H1 (cell line): ENCODE measurements around the gene CORIN. TPM values are rescaled to one million over a fixed set of nuclear protein-coding genes. Genes with fewer than 3 reads are reported as not detected.

Source experiments
- JUN ChIP-seq: IDR thresholded peaks from 2 replicates; pipeline ENCODE4 v1.6.1; 2011; ENCODE audit warnings: low read depth, mild to moderate bottlenecking, improper control_type of control experiment, low read length
- KDM1A ChIP-seq: fragments of 200-600, 300-600 bp; sonication (generic); IDR thresholded peaks from 2 replicates; pipeline ENCODE4 v1.7.1; 2016; ENCODE audit warnings: mild to moderate bottlenecking, low read length, borderline replicate concordance
- MAFK ChIP-seq: IDR thresholded peaks from 2 replicates; pipeline ENCODE4 v1.6.1; 2012; ENCODE audit warnings: low read depth, mild to moderate bottlenecking, improper control_type of control experiment, low read length
- POLR2AphosphoS5 ChIP-seq: IDR thresholded peaks from 2 replicates; pipeline ENCODE4 v1.6.1; 2011; ENCODE audit warnings: low read depth, low read length
- RBBP5 ChIP-seq: IDR thresholded peaks from 2 replicates; pipeline ENCODE4 v1.7.1; 2012; ENCODE audit warnings: low read depth, mild to moderate bottlenecking, inconsistent platforms, low read length, moderate library complexity, borderline replicate concordance
- SAP30 ChIP-seq: fragments of 300-600 bp; sonication (generic); IDR thresholded peaks from 2 replicates; pipeline ENCODE4 v1.7.1; 2012; ENCODE audit warnings: low read length, moderate library complexity, mild to moderate bottlenecking, inconsistent platforms; ENCODE audit not compliant: insufficient read depth, insufficient replicate concordance
- SIRT6 ChIP-seq: IDR thresholded peaks from one replicate; pipeline ENCODE4 v1.7.1; 2012; ENCODE audit warnings: low read length, inconsistent platforms
- SP2 ChIP-seq: IDR thresholded peaks from 2 replicates; pipeline ENCODE4 v1.6.1; 2012; ENCODE audit warnings: mild to moderate bottlenecking, low read length, inconsistent platforms
- TAF7 ChIP-seq: optimal IDR thresholded peaks from 2 replicates; pipeline ENCODE3; 2011; ENCODE audit warnings: low read depth, mild to moderate bottlenecking, inconsistent platforms, low read length, moderate library complexity, borderline replicate concordance
- TCF12 ChIP-seq: IDR thresholded peaks from 2 replicates; pipeline ENCODE4 v1.6.1; 2011; ENCODE audit warnings: low read depth, mild to moderate bottlenecking, low read length
- polyA plus RNA-seq, 7 experiments: library from polyadenylated mRNA; depleted of rRNA in 3 of 7; stranded (reverse) in 5 of 7; unstranded in 2 of 7; fragments of >200 nt in 5 of 7; fragments of 200-250 nt in 2 of 7; gene quantifications; 1 replicate in 5 of 7; 2 replicates in 1 of 7; 4 replicates in 1 of 7; pipeline versions ENCODE4 v1.2.1 to v1.2.3, GENCODE V29; 2011 to 2013; ENCODE audit warnings: missing spikeins in 2 of 7, mixed read lengths in 2 of 7
- total RNA-seq: library from RNA; stranded (reverse); fragmentation: NEBNext Ultra II Directional; extraction: Animal tissue kit (Norgen Biotek cat#: 25700); gene quantifications from 2 replicates; pipeline ENCODE4 v1.2.1, GENCODE V29; 2021
- TF ChIP-seq, protein P1 (sequence below): fragments of 300-600 bp; sonication (generic); IDR thresholded peaks from 2 replicates; pipeline ENCODE4 v1.7.1; 2012; ENCODE audit warnings: low read length, moderate library complexity, mild to moderate bottlenecking, inconsistent platforms; ENCODE audit not compliant: insufficient replicate concordance

Gene CORIN
- total and polyA plus RNA-seq, 2 of the 8 experiments (the other 6 are each of a cell fraction or from before 2014, with no cell fraction given): 0.09 to 0.32 TPM

DNA sequence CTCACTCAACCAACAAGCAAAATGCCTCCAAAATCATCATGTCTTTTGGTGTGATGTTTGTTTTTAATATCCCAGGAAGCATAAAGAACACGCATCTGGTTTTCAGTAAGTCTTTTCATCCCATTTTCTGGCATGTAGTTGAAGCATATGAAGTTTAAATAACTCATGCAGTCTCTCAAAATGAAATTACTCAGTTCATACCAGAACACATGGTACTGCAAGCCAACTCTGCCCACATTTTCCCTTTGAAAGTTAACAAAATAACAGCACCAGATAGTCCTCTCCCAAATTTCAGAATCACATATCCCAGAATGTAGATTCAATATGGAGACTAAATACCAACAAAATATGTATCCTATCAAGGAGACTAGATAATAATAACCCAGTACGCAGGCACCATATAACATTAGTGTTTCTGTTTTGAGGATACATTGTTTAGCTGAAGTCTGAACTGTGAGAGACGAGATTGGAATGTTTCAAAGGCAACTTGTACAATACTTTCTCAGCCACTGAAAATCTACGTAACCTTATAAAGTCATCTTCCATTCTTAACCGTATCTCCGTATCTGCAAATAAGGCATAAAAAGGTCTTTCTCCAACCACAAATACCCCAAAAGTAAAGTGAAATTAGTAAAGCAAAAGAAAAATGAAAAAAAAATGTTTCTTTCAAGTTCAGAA lies 23.1 kb downstream of the CORIN start (continued):
- TF ChIP-seq, protein P1, sequence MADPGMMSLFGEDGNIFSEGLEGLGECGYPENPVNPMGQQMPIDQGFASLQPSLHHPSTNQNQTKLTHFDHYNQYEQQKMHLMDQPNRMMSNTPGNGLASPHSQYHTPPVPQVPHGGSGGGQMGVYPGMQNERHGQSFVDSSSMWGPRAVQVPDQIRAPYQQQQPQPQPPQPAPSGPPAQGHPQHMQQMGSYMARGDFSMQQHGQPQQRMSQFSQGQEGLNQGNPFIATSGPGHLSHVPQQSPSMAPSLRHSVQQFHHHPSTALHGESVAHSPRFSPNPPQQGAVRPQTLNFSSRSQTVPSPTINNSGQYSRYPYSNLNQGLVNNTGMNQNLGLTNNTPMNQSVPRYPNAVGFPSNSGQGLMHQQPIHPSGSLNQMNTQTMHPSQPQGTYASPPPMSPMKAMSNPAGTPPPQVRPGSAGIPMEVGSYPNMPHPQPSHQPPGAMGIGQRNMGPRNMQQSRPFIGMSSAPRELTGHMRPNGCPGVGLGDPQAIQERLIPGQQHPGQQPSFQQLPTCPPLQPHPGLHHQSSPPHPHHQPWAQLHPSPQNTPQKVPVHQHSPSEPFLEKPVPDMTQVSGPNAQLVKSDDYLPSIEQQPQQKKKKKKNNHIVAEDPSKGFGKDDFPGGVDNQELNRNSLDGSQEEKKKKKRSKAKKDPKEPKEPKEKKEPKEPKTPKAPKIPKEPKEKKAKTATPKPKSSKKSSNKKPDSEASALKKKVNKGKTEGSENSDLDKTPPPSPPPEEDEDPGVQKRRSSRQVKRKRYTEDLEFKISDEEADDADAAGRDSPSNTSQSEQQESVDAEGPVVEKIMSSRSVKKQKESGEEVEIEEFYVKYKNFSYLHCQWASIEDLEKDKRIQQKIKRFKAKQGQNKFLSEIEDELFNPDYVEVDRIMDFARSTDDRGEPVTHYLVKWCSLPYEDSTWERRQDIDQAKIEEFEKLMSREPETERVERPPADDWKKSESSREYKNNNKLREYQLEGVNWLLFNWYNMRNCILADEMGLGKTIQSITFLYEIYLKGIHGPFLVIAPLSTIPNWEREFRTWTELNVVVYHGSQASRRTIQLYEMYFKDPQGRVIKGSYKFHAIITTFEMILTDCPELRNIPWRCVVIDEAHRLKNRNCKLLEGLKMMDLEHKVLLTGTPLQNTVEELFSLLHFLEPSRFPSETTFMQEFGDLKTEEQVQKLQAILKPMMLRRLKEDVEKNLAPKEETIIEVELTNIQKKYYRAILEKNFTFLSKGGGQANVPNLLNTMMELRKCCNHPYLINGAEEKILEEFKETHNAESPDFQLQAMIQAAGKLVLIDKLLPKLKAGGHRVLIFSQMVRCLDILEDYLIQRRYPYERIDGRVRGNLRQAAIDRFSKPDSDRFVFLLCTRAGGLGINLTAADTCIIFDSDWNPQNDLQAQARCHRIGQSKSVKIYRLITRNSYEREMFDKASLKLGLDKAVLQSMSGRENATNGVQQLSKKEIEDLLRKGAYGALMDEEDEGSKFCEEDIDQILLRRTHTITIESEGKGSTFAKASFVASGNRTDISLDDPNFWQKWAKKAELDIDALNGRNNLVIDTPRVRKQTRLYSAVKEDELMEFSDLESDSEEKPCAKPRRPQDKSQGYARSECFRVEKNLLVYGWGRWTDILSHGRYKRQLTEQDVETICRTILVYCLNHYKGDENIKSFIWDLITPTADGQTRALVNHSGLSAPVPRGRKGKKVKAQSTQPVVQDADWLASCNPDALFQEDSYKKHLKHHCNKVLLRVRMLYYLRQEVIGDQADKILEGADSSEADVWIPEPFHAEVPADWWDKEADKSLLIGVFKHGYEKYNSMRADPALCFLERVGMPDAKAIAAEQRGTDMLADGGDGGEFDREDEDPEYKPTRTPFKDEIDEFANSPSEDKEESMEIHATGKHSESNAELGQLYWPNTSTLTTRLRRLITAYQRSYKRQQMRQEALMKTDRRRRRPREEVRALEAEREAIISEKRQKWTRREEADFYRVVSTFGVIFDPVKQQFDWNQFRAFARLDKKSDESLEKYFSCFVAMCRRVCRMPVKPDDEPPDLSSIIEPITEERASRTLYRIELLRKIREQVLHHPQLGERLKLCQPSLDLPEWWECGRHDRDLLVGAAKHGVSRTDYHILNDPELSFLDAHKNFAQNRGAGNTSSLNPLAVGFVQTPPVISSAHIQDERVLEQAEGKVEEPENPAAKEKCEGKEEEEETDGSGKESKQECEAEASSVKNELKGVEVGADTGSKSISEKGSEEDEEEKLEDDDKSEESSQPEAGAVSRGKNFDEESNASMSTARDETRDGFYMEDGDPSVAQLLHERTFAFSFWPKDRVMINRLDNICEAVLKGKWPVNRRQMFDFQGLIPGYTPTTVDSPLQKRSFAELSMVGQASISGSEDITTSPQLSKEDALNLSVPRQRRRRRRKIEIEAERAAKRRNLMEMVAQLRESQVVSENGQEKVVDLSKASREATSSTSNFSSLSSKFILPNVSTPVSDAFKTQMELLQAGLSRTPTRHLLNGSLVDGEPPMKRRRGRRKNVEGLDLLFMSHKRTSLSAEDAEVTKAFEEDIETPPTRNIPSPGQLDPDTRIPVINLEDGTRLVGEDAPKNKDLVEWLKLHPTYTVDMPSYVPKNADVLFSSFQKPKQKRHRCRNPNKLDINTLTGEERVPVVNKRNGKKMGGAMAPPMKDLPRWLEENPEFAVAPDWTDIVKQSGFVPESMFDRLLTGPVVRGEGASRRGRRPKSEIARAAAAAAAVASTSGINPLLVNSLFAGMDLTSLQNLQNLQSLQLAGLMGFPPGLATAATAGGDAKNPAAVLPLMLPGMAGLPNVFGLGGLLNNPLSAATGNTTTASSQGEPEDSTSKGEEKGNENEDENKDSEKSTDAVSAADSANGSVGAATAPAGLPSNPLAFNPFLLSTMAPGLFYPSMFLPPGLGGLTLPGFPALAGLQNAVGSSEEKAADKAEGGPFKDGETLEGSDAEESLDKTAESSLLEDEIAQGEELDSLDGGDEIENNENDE: no peak
- TF ChIP-seq RBBP5 (no peak), SAP30 (no peak), JUN (no peak), TCF12 (no peak), MAFK (no peak), TAF7 (no peak), SP2 (no peak), KDM1A (no peak), SIRT6 (no peak), POLR2AphosphoS5 (no peak)
